Germinal center (tissue), 1 donor: ENCODE results near the gene ANAPC5.
A peak's percentile ranks its signal among the peaks of the same experiment; 100 is the strongest.
"Not testable (repeated sequence)": the region's sequence is repeated elsewhere in the genome, so short reads cannot be mapped to it uniquely, and the experiment has no call there.

ENCODE experiments used
- DNase-seq: peaks from one replicate; pipeline ENCODE4 v3.0.0; 2012; ENCODE audit warnings: mixed read lengths, low spot score

The ANAPC5 gene

GRCh38 chr12:121307397-121307796 is 44.8 kb downstream of the ANAPC5 start:
- DNase-seq, result not testable (repeated sequence)

GRCh38 chr12:121304306-121304705 is 47.9 kb downstream of the ANAPC5 start:
- no peak for DNase-seq

GRCh38 chr12:121301876-121302275 is 50.3 kb downstream of the ANAPC5 start:
- no peak for DNase-seq

- no peak for DNase-seq
These were observed 52.0 kb downstream of the ANAPC5 start for GRCh38 chr12:121300083-121300819.

GRCh38 chr12:121299662-121300061 is 52.5 kb downstream of the ANAPC5 start:
- DNase-seq, result no peak

GRCh38 chr12:121298411-121298810 is 53.8 kb downstream of the ANAPC5 start:
- not testable (repeated sequence) for DNase-seq

- DNase-seq, result no peak
These were observed 54.7 kb downstream of the ANAPC5 start for GRCh38 chr12:121297435-121297991.

GRCh38 chr12:121296618-121297434 is 55.4 kb downstream of the ANAPC5 start, which contains the start of gene CAMKK2:
Gene CAMKK2 (minus strand): TSS chr12:121296709. CDS start chr12:121274526, 22,183 bp downstream.
- peak; percentile 96 for DNase-seq

- DNase-seq, result peak; percentile 26
These were observed 56.2 kb downstream of the ANAPC5 start for GRCh38 chr12:121295746-121296617.

GRCh38 chr12:121295116-121295745 is 57.0 kb downstream of the ANAPC5 start:
- no peak for DNase-seq

GRCh38 chr12:121294151-121294889 is 57.9 kb downstream of the ANAPC5 start:
- DNase-seq, result no peak

- DNase-seq, result no peak
These were observed 58.6 kb downstream of the ANAPC5 start for GRCh38 chr12:121293603-121294002.

- no peak for DNase-seq
These were observed 61.8 kb downstream of the ANAPC5 start for GRCh38 chr12:121290410-121290809.

- DNase-seq, result no peak
These were observed 62.2 kb downstream of the ANAPC5 start for GRCh38 chr12:121289962-121290361.

GRCh38 chr12:121288986-121289385 is 63.2 kb downstream of the ANAPC5 start:
- no peak for DNase-seq

GRCh38 chr12:121288158-121288845 is 63.9 kb downstream of the ANAPC5 start:
- no peak for DNase-seq

- no peak for DNase-seq
These were observed 64.8 kb downstream of the ANAPC5 start for GRCh38 chr12:121287267-121287954.

- no peak for DNase-seq
These were observed 66.4 kb downstream of the ANAPC5 start for GRCh38 chr12:121285856-121286255.
